ENCODE results near the gene DUSP9. TPM values are rescaled to one million over a fixed set of nuclear protein-coding genes. Genes with fewer than 3 reads are reported as not detected.

The DUSP9 gene
- total RNA-seq, 1 donor from 2014 or later = 1.3 TPM

DNA sequence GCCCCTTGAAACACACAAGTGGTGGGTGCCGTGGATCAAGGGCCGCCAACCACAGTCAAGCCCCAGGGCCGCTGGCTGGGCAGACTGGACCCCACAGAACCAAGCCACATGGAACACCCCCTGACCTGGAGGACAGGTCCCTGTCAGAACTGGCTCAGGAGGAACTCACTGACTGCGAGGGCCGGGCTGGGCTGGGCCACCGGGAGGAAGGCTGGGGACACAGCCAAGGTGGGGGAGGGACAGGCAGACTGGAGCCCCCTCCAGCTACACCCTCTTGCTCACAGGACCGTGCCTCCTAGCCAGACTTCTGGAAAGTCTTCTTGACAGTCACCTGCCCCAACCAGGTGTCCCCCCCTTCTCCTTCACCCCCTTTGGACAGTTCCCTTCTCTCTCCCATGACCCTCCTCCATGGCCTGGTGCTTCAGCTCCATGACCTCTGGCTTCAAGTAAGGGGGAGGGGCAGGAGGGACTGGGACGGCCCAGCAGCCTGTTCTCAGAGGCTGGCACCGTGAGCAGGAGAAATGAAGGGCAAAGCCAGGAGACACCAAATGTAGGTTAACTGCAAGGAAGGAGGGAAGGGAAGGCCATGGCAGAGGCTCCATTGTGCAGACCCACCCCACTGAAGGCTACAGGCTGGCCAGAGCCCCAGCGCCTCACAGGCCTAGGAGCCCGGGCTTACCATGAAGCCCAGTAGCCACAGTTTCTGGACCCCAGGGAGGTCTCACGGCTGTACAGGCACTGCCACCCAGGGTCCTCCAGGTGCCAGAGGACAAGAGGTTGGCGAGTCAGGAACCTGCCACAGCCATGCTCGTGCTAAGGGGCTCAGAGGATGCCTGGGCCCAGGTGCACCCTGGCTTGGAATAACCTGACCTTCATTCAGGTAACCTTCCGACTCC, 22.6 kb upstream of the DUSP9 start:
- no peak for FAIRE-seq
- TF ChIP-seq, protein P1, sequence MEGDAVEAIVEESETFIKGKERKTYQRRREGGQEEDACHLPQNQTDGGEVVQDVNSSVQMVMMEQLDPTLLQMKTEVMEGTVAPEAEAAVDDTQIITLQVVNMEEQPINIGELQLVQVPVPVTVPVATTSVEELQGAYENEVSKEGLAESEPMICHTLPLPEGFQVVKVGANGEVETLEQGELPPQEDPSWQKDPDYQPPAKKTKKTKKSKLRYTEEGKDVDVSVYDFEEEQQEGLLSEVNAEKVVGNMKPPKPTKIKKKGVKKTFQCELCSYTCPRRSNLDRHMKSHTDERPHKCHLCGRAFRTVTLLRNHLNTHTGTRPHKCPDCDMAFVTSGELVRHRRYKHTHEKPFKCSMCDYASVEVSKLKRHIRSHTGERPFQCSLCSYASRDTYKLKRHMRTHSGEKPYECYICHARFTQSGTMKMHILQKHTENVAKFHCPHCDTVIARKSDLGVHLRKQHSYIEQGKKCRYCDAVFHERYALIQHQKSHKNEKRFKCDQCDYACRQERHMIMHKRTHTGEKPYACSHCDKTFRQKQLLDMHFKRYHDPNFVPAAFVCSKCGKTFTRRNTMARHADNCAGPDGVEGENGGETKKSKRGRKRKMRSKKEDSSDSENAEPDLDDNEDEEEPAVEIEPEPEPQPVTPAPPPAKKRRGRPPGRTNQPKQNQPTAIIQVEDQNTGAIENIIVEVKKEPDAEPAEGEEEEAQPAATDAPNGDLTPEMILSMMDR (IDR thresholded peaks at IDR 0.05; ENCODE audit: insufficient read depth, low read length, severe bottlenecking) = no peak
- H3K27me3 ChIP-seq (ENCODE audit: control insufficient read depth, insufficient read depth, low read length) = no peaks in the 10 kb centered on the region
- no peak overlapping the region for H3K4me3 ChIP-seq (ENCODE audit: low read depth, low read length)
- DNase-seq (ENCODE audit: low read depth) = no peak
- H3K36me3 ChIP-seq (ENCODE audit: control insufficient read depth, insufficient read depth, low read length) = no peaks in the 10 kb centered on the region

DNA sequence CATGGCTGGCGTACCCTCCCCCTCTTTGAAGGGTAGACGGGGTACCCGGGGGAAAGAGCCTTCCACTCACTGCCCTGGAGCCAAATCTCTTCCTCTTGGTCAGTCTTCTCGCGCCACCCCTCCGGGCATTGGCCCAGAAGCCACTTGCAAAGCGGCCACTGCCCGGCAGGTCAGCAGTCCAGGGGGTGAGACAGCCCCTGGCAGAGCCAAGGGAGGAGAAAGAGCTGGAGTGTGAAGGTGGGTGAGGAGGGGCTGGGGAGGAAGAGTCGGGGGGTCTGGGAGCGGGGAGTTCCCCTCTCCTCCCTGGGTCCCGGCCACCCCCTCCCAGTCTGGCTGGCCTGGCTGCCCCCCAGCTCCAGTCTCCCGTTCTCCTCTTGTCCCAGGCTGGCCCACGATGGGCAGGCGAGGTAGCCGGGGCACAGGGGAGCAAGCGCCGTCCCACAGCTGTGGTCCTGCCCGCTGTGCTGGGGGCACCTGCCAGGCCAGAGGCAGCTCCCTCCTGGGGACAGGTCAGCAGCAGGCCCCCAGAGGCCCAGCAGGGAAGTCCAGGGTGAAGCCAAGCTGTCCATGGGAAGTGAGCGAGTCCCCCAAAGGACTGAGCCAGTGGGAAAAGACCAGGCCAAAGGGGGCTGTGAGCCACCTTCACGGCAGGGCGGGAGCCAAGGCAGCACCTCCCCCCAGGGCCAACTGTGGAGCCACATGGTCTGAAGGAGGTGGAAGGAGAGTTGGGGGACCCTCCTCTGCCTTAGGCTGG, 21.6 kb upstream of the DUSP9 start:
- DNase-seq (ENCODE audit: low read depth) = no peak
- FAIRE-seq = no peak
- Histone ChIP-seq H3K4me3 (ENCODE audit: low read depth, low read length) (no peak overlapping the region), H3K27me3 (ENCODE audit: control insufficient read depth, insufficient read depth, low read length) (no peaks in the 10 kb centered on the region), H3K36me3 (ENCODE audit: control insufficient read depth, insufficient read depth, low read length) (no peaks in the 10 kb centered on the region)
- TF ChIP-seq, protein P1 (IDR thresholded peaks at IDR 0.05; ENCODE audit: insufficient read depth, low read length, severe bottlenecking) = no peak

DNA sequence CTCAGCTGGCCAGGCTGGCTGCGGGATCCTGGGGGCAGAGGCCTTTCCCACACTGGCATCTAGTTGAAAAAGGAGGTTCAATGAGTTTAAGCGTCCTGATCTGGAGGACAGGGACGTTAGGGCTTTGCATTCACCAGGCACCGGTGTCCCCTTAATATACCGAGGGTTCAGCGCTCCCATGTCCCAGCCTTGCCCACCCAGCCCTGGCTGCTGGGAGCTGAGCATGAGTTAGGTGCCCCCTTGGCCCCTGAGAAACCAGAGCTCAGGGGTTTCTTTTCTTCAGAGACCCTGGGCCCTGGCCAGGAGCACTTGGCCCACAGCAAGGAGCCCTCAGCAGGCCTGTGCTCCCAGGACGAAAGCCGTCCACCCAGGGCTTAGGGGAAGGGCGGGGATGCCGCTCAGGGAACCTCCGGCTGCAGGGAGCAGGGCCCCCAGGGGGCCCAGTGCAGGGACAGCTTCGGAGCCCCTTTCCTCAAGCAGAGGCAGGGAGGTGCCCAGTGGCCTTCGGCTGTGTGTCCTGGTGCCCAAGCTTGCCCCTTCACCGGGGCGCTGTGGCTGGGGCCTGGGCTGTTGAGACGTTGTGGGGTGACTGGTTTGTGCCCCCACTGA, 20.9 kb upstream of the DUSP9 start:
- H3K4me3 ChIP-seq (ENCODE audit: low read depth, low read length) = no peak overlapping the region
- TF ChIP-seq, protein P1 (IDR thresholded peaks at IDR 0.05; ENCODE audit: insufficient read depth, low read length, severe bottlenecking) = no peak
- no peaks in the 10 kb centered on the region for H3K27me3 ChIP-seq (ENCODE audit: control insufficient read depth, insufficient read depth, low read length)
- no peaks in the 10 kb centered on the region for H3K36me3 ChIP-seq (ENCODE audit: control insufficient read depth, insufficient read depth, low read length)
- DNase-seq (ENCODE audit: low read depth) = no peak
- peak; percentile 18 for FAIRE-seq

DNA sequence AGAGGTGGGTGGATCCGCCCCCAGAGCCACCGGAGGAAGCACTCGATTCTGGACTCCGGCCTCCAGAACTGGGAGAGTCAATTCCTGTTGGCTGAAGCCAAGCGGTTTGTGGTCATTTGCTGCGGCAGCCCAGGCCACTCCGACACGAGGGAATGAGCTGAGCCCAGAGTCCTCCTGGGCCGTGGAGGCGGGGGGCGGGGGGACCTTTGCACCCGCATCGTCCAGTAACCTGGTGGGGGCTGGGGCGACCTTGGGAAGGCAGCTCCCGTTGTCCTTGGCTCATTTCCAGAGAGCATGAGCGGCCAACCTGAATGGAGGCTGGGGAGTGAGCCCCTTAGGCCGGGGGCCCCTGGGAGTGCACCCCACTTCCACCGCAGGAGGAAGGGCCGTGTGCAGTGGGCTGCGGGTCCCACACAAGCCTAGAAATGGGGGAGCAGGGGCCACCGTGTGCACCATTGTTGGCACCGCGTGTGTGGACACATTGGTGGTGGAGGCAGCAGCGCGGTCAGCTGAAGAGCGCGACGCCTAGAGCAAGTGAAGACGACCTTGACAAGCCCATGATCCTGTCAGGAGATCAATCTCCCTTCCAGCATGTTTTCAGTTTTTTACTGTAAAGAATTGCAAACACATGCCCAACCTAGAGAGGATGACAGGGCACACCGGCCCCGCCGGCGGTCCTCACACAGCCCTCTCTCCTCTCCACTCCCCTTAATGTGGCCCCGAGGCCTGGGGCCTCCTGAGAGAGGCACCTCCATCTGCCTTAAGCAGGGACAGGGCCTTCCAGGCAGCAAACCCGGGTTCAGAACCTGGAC, 19.9 kb upstream of the DUSP9 start:
- H3K27me3 ChIP-seq (ENCODE audit: control insufficient read depth, insufficient read depth, low read length) = no peaks in the 10 kb centered on the region
- no peak overlapping the region for H3K4me3 ChIP-seq (ENCODE audit: low read depth, low read length)
- no peaks in the 10 kb centered on the region for H3K36me3 ChIP-seq (ENCODE audit: control insufficient read depth, insufficient read depth, low read length)
- no peak for DNase-seq (ENCODE audit: low read depth)
- FAIRE-seq = peak; percentile 40
- TF ChIP-seq, protein P1 (IDR thresholded peaks at IDR 0.05; ENCODE audit: insufficient read depth, low read length, severe bottlenecking) = no peak

DNA sequence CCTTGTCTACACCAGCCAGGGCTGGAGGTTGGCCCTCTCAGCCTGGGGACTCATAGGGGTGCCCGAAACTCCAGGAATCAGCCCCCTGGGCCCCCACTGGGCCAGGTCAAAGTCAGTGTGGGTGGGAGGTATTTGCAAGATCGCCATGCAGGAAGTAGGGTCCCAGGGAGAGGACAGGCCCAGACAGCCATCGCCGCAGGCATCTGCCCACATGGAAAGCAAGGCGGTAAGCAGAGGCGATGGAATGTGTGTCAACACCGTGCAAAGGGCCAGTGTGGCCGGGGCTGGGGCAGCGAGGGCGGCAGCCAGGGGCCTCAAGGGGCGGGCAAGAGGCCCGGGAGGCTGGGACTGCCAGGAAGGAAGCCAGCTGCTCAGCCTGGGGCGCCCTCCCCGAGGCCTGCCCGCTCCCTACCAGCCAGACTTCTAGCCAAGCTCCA, 19.3 kb upstream of the DUSP9 start:
- H3K36me3 ChIP-seq (ENCODE audit: control insufficient read depth, insufficient read depth, low read length) = no peaks in the 10 kb centered on the region
- DNase-seq (ENCODE audit: low read depth) (peak; percentile 45), FAIRE-seq (no peak)
- TF ChIP-seq, protein P1 (IDR thresholded peaks at IDR 0.05; ENCODE audit: insufficient read depth, low read length, severe bottlenecking) = no peak
- H3K4me3 ChIP-seq (ENCODE audit: low read depth, low read length) = no peak overlapping the region
- H3K27me3 ChIP-seq (ENCODE audit: control insufficient read depth, insufficient read depth, low read length) = no peaks in the 10 kb centered on the region
